NT2/D1 (cell line): ENCODE measurements around the gene WDR45B.
A peak's percentile ranks its signal among the peaks of the same experiment; 100 is the strongest.

ENCODE experiments used
- DNase-seq: peaks from one replicate; pipeline ENCODE4 v3.0.0-alpha.2; 2011; ENCODE audit warnings: low read depth, low spot score
- H3K27me3 ChIP-seq: 2 replicates; pipeline ENCODE4 v1.6.0; 2011; ENCODE audit warnings: mild to moderate bottlenecking; ENCODE audit not compliant: insufficient read length, insufficient read depth
- H3K36me3 ChIP-seq: 2 replicates; pipeline ENCODE4 v1.6.1; 2011; ENCODE audit warnings: mild to moderate bottlenecking, low read length, mixed read lengths; ENCODE audit not compliant: insufficient read depth, insufficient read length
- H3K4me1 ChIP-seq: 2 replicates; pipeline ENCODE4 v1.5.1; 2011; ENCODE audit not compliant: insufficient read depth, insufficient read length
- H3K4me3 ChIP-seq: 2 replicates; pipeline ENCODE4 v1.5.1; 2011; ENCODE audit warnings: low read depth; ENCODE audit not compliant: insufficient read length
- H3K9ac ChIP-seq: 2 replicates; pipeline ENCODE4 v1.6.0; 2011; ENCODE audit warnings: low read depth; ENCODE audit not compliant: insufficient read length
- H3K9me3 ChIP-seq: 2 replicates; pipeline ENCODE4 v1.5.1; 2011; ENCODE audit warnings: mild to moderate bottlenecking, low read length; ENCODE audit not compliant: insufficient read depth
- SUZ12 ChIP-seq: IDR thresholded peaks from 2 replicates; pipeline ENCODE4 v1.6.1; 2011; ENCODE audit not compliant: insufficient read length, insufficient read depth; ENCODE audit errors: extremely low read depth
- YY1 ChIP-seq: IDR thresholded peaks from 2 replicates; pipeline ENCODE4 v1.6.1; 2011; ENCODE audit not compliant: insufficient read length, insufficient read depth
- ZNF274 ChIP-seq: IDR thresholded peaks from 2 replicates; pipeline ENCODE4 v1.6.1; 2011; ENCODE audit warnings: mild to moderate bottlenecking, low read depth, low read length

WDR45B gene

DNA sequence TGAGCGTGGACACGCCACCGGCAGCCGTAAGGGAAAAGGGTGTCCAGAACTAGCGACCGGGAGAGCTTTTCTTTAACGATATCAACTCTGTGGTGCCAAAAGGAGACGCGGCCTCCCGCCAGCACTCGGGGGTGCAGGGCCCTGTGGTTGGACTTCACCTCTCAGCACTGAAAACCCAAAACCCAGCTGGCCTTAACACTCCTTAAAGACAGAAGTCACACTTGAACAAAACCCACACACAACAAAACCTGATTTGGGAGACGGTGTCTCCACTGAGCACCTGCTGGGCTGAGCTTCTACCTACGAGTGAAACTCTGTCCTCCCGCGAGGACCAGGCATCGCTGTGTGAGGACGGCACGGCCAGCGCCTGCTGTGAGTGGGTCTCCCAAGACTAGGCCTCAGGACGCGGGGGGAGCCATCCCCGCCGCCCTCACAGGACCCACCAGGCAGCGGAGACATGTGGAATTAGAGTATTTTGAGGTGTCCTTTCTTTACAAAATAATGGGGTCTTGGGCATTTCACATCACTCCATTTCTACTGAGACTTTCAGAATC lies 46.7 kb downstream of the WDR45B start:
- Histone ChIP-seq H3K9ac (no peak overlapping the region), H3K4me1 (peaks cover 14% of the 10 kb centered on the region), H3K27me3 (no peaks in the 10 kb centered on the region), H3K36me3 (peaks cover 91% of the 10 kb centered on the region), H3K4me3 (no peak overlapping the region), H3K9me3 (no peaks in the 10 kb centered on the region)
- no peak for TF ChIP-seq SUZ12
- TF ChIP-seq YY1 = no peak
- no peak for TF ChIP-seq ZNF274
- no peak for DNase-seq

DNA sequence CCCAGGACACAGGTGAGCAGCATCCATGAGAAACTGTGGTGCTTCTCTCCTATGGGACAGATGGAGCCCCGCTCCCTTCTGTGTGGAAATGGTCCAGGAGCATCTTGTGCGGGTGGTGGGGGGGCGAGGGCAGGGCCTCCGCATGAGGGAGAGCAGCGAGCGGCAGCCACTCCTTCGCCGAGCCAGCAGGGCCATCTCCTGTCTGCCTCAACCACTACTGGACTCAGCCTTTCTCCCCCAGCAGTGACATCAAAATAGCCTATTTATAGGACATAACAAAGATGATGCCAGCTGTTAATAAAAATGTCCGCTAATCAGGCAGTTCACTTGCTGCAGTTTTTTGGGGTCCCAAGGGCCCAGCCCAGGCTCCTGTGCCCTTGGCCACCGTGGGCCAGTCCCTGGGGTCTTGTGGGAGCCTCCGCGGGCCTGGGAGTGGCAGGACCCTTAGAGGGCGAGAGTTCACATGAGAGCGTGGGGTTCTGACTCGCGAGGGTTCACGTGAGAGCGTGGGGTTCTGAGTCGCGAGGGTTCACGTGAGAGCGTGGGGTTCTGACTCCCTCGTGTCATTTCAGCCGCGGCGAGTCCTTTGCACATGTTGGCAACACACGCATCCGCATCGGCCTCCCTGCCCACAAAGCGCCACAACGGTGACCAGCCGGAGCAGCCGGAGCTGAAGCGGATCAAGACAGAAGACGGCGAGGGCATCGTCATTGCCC lies 47.4 kb downstream of the WDR45B start:
- TF ChIP-seq ZNF274 (no peak), SUZ12 (no peak), YY1 (no peak)
- Histone ChIP-seq H3K9me3 (no peaks in the 10 kb centered on the region), H3K36me3 (peaks cover 92% of the 10 kb centered on the region), H3K9ac (no peak overlapping the region), H3K4me3 (no peak overlapping the region), H3K4me1 (peaks cover 14% of the 10 kb centered on the region), H3K27me3 (no peaks in the 10 kb centered on the region)
- no peak for DNase-seq

DNA sequence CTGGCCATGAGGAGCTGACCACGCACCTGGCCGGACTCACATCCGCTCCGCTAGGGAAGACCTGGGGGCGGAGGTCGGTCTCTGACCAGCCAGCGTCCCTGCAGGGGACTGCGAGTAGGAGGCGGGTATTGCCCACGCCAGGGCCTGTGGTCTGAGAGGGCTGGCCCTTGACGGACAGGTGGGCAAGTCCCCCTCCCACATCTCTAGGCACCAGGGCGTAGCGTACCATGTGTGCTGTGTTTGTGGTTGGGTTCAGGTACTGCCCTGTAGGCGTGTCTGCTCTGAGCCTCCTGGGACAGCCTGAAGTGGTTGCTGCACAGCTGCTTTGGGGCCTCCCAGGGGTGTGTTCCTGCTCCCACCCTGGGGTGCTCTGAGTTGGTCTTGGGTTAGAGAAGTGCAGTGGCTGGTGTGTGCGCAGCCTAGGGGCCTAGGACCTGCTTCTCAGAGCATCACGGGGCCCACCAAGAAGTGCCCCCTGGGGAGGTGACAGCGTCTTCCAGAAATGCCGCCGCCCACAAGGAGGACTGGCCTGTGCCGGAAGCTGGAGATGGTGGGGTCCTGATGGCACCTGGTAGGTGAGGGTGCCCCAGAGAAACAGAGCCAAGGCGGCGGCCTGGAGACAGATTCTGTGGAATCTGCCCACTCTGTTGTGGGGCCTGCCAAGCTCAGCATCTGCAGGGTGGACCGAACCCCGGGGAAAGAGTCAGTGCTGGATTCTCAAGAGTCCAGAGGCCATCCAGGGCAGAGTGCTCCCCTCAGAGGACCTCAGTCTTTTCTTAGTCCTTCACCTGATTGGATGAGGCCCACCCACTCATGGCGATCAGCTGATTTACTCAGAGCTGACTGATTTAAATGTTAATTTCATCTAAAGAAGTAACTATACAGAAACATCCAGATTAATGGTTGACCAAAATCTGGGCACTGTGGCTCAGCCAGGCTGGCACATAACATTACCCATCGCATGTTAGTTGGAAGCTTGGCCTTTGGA lies 48.3 kb downstream of the WDR45B start:
- H3K27me3 ChIP-seq = no peaks in the 10 kb centered on the region
- no peak for TF ChIP-seq YY1
- TF ChIP-seq ZNF274 = no peak
- H3K4me3 ChIP-seq = no peak overlapping the region
- H3K9ac ChIP-seq = no peak overlapping the region
- H3K36me3 ChIP-seq = peaks cover 92% of the 10 kb centered on the region
- H3K4me1 ChIP-seq = peaks cover 14% of the 10 kb centered on the region
- no peak for DNase-seq
- H3K9me3 ChIP-seq = no peaks in the 10 kb centered on the region

DNA sequence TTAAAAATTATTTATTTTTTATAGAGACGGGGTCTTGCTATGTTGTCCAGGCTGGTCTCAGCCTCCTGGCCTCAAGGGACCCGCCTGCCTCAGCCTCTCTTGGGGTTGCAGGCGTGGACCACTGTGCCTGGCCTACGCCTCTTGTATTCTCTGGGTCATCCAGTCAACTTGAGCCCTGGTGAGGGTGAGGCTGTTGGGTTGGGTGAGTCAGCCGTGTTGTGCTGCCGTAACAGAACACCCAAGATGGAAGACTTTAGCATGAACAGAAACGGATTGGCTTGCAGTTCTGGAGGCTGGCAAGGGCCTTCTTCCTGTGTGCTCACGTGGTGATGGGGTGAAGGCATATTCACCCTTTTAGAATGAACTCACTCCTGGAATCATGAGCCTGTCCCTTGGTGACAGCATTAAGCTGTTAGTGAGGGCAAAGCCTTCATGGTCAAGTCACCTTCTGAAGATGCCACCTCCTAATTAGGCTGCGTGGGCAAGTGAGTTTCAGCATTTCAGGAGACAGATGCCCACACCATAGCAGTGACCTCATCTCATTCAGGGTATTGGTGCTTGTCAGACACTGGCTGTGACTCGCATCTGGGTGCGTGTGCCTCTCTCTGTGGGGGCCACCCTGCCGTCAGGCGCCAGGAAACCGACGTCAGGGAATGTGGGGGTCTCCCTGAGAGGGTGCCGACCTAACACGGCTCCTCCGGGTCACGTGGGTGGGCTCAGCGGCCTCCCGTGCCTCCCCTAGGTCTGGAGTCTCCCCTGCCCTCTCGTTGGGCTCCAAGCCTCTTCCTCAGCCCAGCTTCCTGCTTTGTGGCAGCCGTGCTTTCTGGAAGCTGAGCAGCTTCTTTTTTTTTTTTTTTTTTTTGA lies 49.8 kb downstream of the WDR45B start:
- H3K36me3 ChIP-seq = peaks cover 91% of the 10 kb centered on the region
- H3K9ac ChIP-seq = peak overlapping the region; percentile 71
- DNase-seq = no peak
- H3K4me3 ChIP-seq = no peak overlapping the region
- H3K9me3 ChIP-seq = no peaks in the 10 kb centered on the region
- H3K4me1 ChIP-seq = peaks cover 11% of the 10 kb centered on the region
- H3K27me3 ChIP-seq = no peaks in the 10 kb centered on the region
- TF ChIP-seq YY1 = no peak
- TF ChIP-seq SUZ12 = no peak
- TF ChIP-seq ZNF274 = no peak

DNA sequence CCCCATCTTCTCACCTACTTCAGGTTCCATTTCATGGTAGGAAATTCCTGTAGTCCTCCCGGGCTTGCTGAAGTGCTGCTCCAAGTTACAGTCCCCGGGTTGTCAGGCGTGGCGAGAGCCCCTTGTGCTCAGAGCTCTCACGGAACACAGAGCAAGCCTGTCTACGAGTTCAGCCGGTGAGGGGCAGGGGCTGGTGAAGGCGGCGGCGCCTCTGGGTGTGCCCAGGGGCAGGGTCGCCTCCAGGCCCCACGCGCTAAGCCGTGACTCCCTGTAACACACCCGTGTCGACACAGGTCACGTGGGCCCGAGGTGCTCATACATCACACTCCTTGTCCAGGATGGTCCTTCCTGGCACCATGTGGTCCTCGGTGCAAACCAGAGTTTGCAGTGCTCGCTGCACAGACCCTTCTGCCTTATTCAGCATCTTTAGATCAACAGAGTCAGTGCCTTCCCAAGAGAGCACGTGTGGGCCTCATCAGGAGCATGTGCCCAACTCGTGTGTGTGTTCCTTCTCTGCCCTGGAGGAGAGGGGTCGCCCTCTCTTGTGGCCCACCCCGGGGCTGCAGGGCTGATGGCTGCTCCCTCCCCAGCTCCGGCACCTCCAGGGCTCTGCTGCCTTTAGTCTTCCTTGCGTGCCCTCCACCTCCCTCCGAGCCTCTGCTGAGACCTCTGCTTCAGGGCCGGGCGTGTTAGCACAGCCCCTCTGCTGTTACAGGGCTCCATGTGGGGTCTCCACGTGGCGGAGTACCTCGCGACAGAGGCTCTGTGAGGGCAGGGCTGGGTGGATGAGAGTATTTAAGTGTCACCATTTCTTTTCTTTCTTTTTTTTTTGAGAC lies 51.2 kb downstream of the WDR45B start:
- Histone ChIP-seq H3K36me3 (peaks cover 82% of the 10 kb centered on the region), H3K9me3 (no peaks in the 10 kb centered on the region), H3K4me1 (peaks cover 10% of the 10 kb centered on the region), H3K27me3 (no peaks in the 10 kb centered on the region), H3K4me3 (no peak overlapping the region), H3K9ac (no peak overlapping the region)
- DNase-seq = no peak
- TF ChIP-seq SUZ12 = no peak

DNA sequence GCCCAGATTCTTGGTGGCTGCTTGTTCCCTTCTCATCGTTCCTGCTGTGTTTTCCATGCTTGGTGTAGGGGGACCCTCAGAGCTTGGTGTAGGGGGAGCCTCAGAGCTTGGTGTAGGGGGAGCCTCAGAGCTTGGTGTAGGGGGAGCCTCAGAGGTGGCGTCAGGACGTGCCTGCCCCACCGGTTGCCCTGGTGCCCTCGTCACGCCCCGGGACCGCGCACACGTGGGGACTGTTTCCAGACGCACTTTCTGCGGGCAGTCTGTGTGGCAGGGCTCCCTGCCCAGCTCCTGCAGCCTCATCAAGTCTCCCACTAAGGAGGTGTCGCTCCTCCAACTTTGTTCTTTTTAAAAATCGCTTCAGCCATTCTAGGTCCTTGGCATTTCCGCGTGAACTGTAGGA lies 51.9 kb downstream of the WDR45B start:
- no peak overlapping the region for H3K4me3 ChIP-seq
- TF ChIP-seq SUZ12 (no peak), YY1 (no peak), ZNF274 (no peak)
- no peak for DNase-seq
- H3K9ac ChIP-seq = no peak overlapping the region
- H3K27me3 ChIP-seq = no peaks in the 10 kb centered on the region
- H3K9me3 ChIP-seq = no peaks in the 10 kb centered on the region
- peaks cover 78% of the 10 kb centered on the region for H3K36me3 ChIP-seq
- peaks cover 10% of the 10 kb centered on the region for H3K4me1 ChIP-seq
